HepG2 (cell line): ENCODE results near the gene GATC. TPM values are rescaled to one million over a fixed set of nuclear protein-coding genes. Genes with fewer than 3 reads are reported as not detected.

Experiments
- AGO1 ChIP-seq: fragments of 200-400 bp; formaldehyde crosslinking; IDR thresholded peaks from 2 replicates; pipeline ENCODE4 v1.6.1; 2017; ENCODE audit warnings: mild to moderate bottlenecking, low read depth, low read length, moderate library complexity; ENCODE audit not compliant: poor library complexity, severe bottlenecking
- CBX5 ChIP-seq: sonication (generic); formaldehyde crosslinking; IDR thresholded peaks from 2 replicates; pipeline ENCODE4 v1.4.0; 2020; ENCODE audit warnings: missing genetic modification reagents, borderline replicate concordance
- ESRRA ChIP-seq: sonication (generic); formaldehyde crosslinking; IDR thresholded peaks from 2 replicates; pipeline ENCODE4 v1.5.1; 2020; ENCODE audit warnings: mild to moderate bottlenecking, low read depth, missing genetic modification reagents
- GABPB1 ChIP-seq: IDR thresholded peaks from 2 replicates; pipeline ENCODE4 v1.6.1; 2016; ENCODE audit warnings: mild to moderate bottlenecking, missing genetic modification reagents, moderate library complexity, missing compliant biosample characterization
- NCOA5 ChIP-seq: sonication (generic); formaldehyde crosslinking; IDR thresholded peaks from 2 replicates; pipeline ENCODE4 v1.4.0; 2020; ENCODE audit warnings: missing genetic modification reagents
- NRL ChIP-seq: sonication (generic); formaldehyde crosslinking; IDR thresholded peaks from 2 replicates; pipeline ENCODE4 v1.5.0; 2020; ENCODE audit warnings: missing genetic modification reagents, mild to moderate bottlenecking, moderate library complexity, borderline replicate concordance
- PHB2 ChIP-seq: fragments of 450-650 bp; IDR thresholded peaks from 2 replicates; pipeline ENCODE4 v1.6.1; 2018; ENCODE audit not compliant: partially characterized antibody
- WIZ ChIP-seq: sonication (generic); formaldehyde crosslinking; IDR thresholded peaks from 2 replicates; pipeline ENCODE4 v1.5.1; 2020; ENCODE audit warnings: mild to moderate bottlenecking, missing genetic modification reagents
- ZBTB8A ChIP-seq: sonication (generic); formaldehyde crosslinking; IDR thresholded peaks from 2 replicates; pipeline ENCODE4 v1.4.0; 2020; ENCODE audit warnings: mild to moderate bottlenecking, low read depth, missing genetic modification reagents, borderline replicate concordance
- ZFP62 ChIP-seq: sonication (generic); formaldehyde crosslinking; IDR thresholded peaks from 2 replicates; pipeline ENCODE4 v1.4.0; 2020; ENCODE audit warnings: missing genetic modification reagents
- ZKSCAN8 ChIP-seq: IDR thresholded peaks from 2 replicates; pipeline ENCODE4 v1.6.1; 2016; ENCODE audit warnings: borderline replicate concordance, missing genetic modification reagents, missing compliant biosample characterization
- ZNF598 ChIP-seq: sonication (generic); formaldehyde crosslinking; IDR thresholded peaks from 2 replicates; pipeline ENCODE4 v1.5.1; 2020; ENCODE audit warnings: mild to moderate bottlenecking, missing genetic modification reagents, borderline replicate concordance
- ZNF607 ChIP-seq: sonication (generic); formaldehyde crosslinking; IDR thresholded peaks from 2 replicates; pipeline ENCODE4 v1.5.1; 2020; ENCODE audit warnings: missing genetic modification reagents, mild to moderate bottlenecking, borderline replicate concordance
- ZSCAN9 ChIP-seq: IDR thresholded peaks from 2 replicates; pipeline ENCODE4 v1.6.1; 2016; ENCODE audit warnings: borderline replicate concordance
- polyA plus RNA-seq, 8 experiments: library from polyadenylated mRNA; depleted of rRNA in 3 of 8; stranded (reverse) in 7 of 8; unstranded in 1 of 8; fragments of >200 nt; fragmentation: Illumina TruSeq in 4 of 8; extraction: Trizol in 4 of 8; gene quantifications; 2 replicates each; pipeline versions ENCODE4 v1.2.1 to v1.2.3, GENCODE V29; 2011 to 2016; ENCODE audit warnings: low read depth in 4 of 8, missing spikeins in 1 of 8, mixed read lengths in 1 of 8; ENCODE audit not compliant: insufficient read depth in 1 of 8
- total RNA-seq, 5 experiments: library from RNA; depleted of rRNA; stranded (reverse); fragments of >200 nt; fragmentation: Illumina TruSeq; extraction: Trizol; gene quantifications; 2 replicates each; pipeline ENCODE4 v1.2.3, GENCODE V29; 2016; ENCODE audit warnings: low read depth in 1 of 5
- TF ChIP-seq, protein P1 (sequence below): sonication (generic); formaldehyde crosslinking; IDR thresholded peaks from 2 replicates; pipeline ENCODE4 v1.4.0; 2020; ENCODE audit warnings: missing genetic modification reagents; ENCODE audit errors: not compliant biosample characterization
- TF ChIP-seq, protein P2 (sequence below): sonication (generic); formaldehyde crosslinking; IDR thresholded peaks from 2 replicates; pipeline ENCODE4 v1.8.0; 2022; ENCODE audit warnings: missing genetic modification reagents, mild to moderate bottlenecking, moderate library complexity, borderline replicate concordance
- TF ChIP-seq, protein P3 (sequence below): sonication (generic); formaldehyde crosslinking; conservative IDR thresholded peaks from 2 replicates; pipeline ENCODE4 v1.4.0; 2020; ENCODE audit warnings: missing genetic modification reagents
- TF ChIP-seq, protein P4 (sequence below), 2 experiments: sonication (generic) in 1 of 2; formaldehyde crosslinking in 1 of 2; IDR thresholded peaks; 2 replicates each; pipeline versions ENCODE4 v1.6.1 to v1.9.0; 2014 to 2022; ENCODE audit warnings: antibody characterized with exemption in 1 of 2, borderline replicate concordance in 1 of 2, inconsistent platforms in 1 of 2, low read depth in 1 of 2, missing genetic modification reagents in 1 of 2

The GATC gene
- total and polyA plus RNA-seq, 2 of the 13 experiments (the other 11 are each of a cell fraction or from before 2014, with no cell fraction given): 17.7 to 29.7 TPM

DNA sequence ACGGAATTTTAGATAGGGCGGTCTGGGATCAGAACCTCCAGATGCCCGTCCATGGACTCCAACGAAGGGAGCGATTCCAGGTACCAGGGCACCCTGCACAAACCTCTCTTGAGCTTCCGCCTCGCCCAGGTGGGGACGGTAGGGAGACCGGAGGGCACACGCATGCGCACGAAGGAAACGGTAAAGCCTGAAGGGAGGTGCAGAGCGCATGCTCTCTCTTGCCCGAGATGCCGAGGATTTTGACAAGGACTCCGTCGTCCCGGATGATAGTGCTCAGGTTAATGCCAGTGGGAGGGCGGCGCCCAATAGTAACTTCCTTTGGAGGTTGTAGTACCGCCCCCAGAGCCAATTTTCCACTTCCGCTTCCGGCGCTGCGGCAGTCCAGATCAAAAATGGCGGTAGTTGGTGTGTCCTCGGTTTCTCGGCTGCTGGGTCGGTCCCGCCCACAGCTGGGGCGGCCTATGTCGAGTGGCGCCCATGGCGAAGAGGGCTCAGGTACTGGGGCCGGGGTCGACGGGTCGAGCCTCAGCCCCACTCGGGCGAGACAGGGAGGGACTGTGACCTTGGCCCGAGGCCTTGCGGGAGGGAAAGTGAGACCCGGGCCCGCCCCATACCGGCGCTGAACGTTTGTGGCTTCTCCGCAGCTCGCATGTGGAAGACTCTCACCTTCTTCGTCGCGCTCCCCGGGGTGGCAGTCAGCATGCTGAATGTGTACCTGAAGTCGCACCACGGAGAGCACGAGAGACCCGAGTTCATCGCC is 8.3 kb upstream of the GATC start, which contains the start of gene COX6A1 (continued):
- no peak for TF ChIP-seq ZNF607
- TF ChIP-seq AGO1: peak; percentile 41
- no peak for TF ChIP-seq WIZ (CRISPR knock-in tag)
- TF ChIP-seq, protein P1, sequence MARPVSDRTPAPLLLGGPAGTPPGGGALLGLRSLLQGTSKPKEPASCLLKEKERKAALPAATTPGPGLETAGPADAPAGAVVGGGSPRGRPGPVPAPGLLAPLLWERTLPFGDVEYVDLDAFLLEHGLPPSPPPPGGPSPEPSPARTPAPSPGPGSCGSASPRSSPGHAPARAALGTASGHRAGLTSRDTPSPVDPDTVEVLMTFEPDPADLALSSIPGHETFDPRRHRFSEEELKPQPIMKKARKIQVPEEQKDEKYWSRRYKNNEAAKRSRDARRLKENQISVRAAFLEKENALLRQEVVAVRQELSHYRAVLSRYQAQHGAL (CRISPR knock-in tag): no peak
- no peak for TF ChIP-seq NCOA5 (CRISPR knock-in tag)
- TF ChIP-seq ZBTB8A (CRISPR knock-in tag): no peak
- TF ChIP-seq, protein P2, sequence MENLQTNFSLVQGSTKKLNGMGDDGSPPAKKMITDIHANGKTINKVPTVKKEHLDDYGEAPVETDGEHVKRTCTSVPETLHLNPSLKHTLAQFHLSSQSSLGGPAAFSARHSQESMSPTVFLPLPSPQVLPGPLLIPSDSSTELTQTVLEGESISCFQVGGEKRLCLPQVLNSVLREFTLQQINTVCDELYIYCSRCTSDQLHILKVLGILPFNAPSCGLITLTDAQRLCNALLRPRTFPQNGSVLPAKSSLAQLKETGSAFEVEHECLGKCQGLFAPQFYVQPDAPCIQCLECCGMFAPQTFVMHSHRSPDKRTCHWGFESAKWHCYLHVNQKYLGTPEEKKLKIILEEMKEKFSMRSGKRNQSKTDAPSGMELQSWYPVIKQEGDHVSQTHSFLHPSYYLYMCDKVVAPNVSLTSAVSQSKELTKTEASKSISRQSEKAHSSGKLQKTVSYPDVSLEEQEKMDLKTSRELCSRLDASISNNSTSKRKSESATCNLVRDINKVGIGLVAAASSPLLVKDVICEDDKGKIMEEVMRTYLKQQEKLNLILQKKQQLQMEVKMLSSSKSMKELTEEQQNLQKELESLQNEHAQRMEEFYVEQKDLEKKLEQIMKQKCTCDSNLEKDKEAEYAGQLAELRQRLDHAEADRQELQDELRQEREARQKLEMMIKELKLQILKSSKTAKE (CRISPR knock-in tag): no peak
- TF ChIP-seq PHB2: no peak
- peak; percentile 49; the same call in 1 of the 2 replicates for TF ChIP-seq ZSCAN9 (CRISPR knock-in tag)
- TF ChIP-seq, protein P3, sequence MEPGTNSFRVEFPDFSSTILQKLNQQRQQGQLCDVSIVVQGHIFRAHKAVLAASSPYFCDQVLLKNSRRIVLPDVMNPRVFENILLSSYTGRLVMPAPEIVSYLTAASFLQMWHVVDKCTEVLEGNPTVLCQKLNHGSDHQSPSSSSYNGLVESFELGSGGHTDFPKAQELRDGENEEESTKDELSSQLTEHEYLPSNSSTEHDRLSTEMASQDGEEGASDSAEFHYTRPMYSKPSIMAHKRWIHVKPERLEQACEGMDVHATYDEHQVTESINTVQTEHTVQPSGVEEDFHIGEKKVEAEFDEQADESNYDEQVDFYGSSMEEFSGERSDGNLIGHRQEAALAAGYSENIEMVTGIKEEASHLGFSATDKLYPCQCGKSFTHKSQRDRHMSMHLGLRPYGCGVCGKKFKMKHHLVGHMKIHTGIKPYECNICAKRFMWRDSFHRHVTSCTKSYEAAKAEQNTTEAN (CRISPR knock-in tag): no peak
- TF ChIP-seq, protein P4, sequence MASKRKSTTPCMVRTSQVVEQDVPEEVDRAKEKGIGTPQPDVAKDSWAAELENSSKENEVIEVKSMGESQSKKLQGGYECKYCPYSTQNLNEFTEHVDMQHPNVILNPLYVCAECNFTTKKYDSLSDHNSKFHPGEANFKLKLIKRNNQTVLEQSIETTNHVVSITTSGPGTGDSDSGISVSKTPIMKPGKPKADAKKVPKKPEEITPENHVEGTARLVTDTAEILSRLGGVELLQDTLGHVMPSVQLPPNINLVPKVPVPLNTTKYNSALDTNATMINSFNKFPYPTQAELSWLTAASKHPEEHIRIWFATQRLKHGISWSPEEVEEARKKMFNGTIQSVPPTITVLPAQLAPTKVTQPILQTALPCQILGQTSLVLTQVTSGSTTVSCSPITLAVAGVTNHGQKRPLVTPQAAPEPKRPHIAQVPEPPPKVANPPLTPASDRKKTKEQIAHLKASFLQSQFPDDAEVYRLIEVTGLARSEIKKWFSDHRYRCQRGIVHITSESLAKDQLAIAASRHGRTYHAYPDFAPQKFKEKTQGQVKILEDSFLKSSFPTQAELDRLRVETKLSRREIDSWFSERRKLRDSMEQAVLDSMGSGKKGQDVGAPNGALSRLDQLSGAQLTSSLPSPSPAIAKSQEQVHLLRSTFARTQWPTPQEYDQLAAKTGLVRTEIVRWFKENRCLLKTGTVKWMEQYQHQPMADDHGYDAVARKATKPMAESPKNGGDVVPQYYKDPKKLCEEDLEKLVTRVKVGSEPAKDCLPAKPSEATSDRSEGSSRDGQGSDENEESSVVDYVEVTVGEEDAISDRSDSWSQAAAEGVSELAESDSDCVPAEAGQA (IDR thresholded peaks at IDR 0.05; ENCODE audit: low read depth): peak; percentile 70
- TF ChIP-seq, protein P4 (CRISPR knock-in tag; IDR thresholded peaks at IDR 0.05; ENCODE audit: borderline replicate concordance): no peak
- peak; percentile 98 for TF ChIP-seq GABPB1 (CRISPR knock-in tag)
- TF ChIP-seq ZNF598 (CRISPR knock-in tag): peak; percentile 93; the same call in 1 of the 2 replicates
- no peak for TF ChIP-seq ZKSCAN8 (CRISPR knock-in tag)
- TF ChIP-seq ESRRA (CRISPR knock-in tag): peak; percentile 68; the same call in 1 of the 2 replicates
- TF ChIP-seq NRL (CRISPR knock-in tag): peak; percentile 76; the same call in 1 of the 2 replicates
- no peak for TF ChIP-seq ZFP62
- no peak; the same call in 1 of the 2 replicates for TF ChIP-seq CBX5 (CRISPR knock-in tag)
